Stomach (tissue), 4 donors: ENCODE data around the gene RAB1B.

ENCODE experiments used
- CTCF ChIP-seq, 7 experiments: fragments of 450-650 bp in 4 of 7; fragments of 200-600 bp in 3 of 7; sonication (generic) in 3 of 7; IDR thresholded peaks; one replicate each; pipeline ENCODE4 v1.5.1; 2016 to 2019; ENCODE audit warnings: antibody characterized with exemption in 7 of 7, control low read depth in 2 of 7, mild to moderate bottlenecking in 1 of 7
- EP300 ChIP-seq: sonication (generic); formaldehyde crosslinking; IDR thresholded peaks from one replicate; pipeline ENCODE4 v1.6.1; 2017; ENCODE audit warnings: antibody characterized with exemption
- POLR2A ChIP-seq, 4 donors: fragments of 450-650 bp; IDR thresholded peaks; one replicate each; pipeline ENCODE4 v1.6.1; 2016; ENCODE audit warnings: antibody characterized with exemption in 4 of 4, control low read depth in 2 of 4, mild to moderate bottlenecking in 1 of 4, moderate library complexity in 1 of 4
- POLR2AphosphoS5 ChIP-seq, 3 donors: sonication (generic); formaldehyde crosslinking; IDR thresholded peaks; one replicate each; pipeline ENCODE4 v1.6.1; 2016; ENCODE audit warnings: antibody characterized with exemption in 3 of 3

DNA sequence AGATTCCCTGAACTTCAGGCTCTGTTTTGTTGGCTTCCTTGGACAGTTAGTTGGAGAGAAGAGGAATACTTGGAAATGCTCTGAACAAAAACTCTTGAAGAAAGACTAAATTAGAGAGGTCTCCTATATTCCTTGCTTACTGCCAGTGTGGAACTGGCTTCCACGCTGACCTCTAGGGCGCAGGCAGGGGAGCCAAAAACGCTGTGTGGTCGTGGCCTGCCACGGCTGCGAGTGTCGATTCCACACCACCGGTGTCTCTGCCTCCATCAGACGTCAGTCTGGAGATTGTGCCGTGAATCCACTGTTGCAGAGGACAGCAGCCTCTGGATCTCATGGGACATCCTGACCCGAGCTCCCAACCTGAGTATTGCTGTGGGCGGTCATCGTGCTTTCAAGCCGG, 37.5 kb upstream of the RAB1B start:
- no peak for TF ChIP-seq POLR2AphosphoS5 (IDR thresholded peaks at IDR 0.05)
- TF ChIP-seq CTCF (IDR thresholded peaks at IDR 0.05), result no peak
- TF ChIP-seq EP300, result no peak
- TF ChIP-seq POLR2A (IDR thresholded peaks at IDR 0.05), result no peak
